Measurements from ENCODE around the gene C1QBP.
"Not testable (repeated sequence)": the region's sequence is repeated elsewhere in the genome, so short reads cannot be mapped to it uniquely, and the experiment has no call there.

- TF ChIP-seq, protein P1, sequence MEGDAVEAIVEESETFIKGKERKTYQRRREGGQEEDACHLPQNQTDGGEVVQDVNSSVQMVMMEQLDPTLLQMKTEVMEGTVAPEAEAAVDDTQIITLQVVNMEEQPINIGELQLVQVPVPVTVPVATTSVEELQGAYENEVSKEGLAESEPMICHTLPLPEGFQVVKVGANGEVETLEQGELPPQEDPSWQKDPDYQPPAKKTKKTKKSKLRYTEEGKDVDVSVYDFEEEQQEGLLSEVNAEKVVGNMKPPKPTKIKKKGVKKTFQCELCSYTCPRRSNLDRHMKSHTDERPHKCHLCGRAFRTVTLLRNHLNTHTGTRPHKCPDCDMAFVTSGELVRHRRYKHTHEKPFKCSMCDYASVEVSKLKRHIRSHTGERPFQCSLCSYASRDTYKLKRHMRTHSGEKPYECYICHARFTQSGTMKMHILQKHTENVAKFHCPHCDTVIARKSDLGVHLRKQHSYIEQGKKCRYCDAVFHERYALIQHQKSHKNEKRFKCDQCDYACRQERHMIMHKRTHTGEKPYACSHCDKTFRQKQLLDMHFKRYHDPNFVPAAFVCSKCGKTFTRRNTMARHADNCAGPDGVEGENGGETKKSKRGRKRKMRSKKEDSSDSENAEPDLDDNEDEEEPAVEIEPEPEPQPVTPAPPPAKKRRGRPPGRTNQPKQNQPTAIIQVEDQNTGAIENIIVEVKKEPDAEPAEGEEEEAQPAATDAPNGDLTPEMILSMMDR (IDR thresholded peaks at IDR 0.05): not testable (repeated sequence)
- not testable (repeated sequence) for TF ChIP-seq POLR2A (IDR thresholded peaks at IDR 0.05)
These were observed 7.7 kb downstream of the C1QBP start for GRCh38 chr17:5431234-5431633.

Measured in esophagus squamous epithelium (tissue), 4 donors.